Measurements from ENCODE around the gene HOXA2.

HOXA2 gene

DNA sequence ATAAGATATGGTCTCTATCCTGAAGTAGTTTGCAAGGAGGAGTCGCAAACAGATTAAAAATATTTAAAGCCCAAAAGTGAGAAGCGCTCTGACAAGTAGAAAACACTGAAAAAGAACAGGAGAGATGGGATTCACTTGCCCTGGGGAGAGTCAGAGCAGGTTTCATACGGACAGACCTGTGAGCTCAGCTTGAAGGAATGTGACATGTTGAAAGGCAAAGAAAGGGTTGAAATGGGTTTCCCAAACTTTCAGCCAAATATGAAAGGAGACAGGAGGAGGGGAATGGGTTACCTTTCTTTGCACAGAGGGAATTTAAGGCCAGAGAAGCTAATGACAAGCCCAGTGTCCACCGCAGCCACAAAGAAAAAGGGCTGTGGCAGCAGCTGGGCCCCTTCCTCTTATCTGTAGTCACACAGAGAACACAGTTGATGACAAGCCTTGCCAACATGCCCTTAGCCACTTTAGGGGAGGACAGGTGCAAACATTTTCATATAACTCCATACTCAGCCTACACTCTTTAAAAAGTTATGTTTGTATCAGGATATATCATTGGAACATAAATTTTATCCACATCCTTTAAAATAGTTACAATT is 21.5 kb downstream of the HOXA2 start:
- TF ChIP-seq, protein P1, sequence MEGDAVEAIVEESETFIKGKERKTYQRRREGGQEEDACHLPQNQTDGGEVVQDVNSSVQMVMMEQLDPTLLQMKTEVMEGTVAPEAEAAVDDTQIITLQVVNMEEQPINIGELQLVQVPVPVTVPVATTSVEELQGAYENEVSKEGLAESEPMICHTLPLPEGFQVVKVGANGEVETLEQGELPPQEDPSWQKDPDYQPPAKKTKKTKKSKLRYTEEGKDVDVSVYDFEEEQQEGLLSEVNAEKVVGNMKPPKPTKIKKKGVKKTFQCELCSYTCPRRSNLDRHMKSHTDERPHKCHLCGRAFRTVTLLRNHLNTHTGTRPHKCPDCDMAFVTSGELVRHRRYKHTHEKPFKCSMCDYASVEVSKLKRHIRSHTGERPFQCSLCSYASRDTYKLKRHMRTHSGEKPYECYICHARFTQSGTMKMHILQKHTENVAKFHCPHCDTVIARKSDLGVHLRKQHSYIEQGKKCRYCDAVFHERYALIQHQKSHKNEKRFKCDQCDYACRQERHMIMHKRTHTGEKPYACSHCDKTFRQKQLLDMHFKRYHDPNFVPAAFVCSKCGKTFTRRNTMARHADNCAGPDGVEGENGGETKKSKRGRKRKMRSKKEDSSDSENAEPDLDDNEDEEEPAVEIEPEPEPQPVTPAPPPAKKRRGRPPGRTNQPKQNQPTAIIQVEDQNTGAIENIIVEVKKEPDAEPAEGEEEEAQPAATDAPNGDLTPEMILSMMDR (IDR thresholded peaks at IDR 0.05; ENCODE audit: insufficient read depth, low read depth, low read length, missing control alignments): no peak
- DNase-seq (ENCODE audit: low read depth): no peak
- H3K4me3 ChIP-seq (ENCODE audit: low read depth, low read length): no peak overlapping the region

DNA sequence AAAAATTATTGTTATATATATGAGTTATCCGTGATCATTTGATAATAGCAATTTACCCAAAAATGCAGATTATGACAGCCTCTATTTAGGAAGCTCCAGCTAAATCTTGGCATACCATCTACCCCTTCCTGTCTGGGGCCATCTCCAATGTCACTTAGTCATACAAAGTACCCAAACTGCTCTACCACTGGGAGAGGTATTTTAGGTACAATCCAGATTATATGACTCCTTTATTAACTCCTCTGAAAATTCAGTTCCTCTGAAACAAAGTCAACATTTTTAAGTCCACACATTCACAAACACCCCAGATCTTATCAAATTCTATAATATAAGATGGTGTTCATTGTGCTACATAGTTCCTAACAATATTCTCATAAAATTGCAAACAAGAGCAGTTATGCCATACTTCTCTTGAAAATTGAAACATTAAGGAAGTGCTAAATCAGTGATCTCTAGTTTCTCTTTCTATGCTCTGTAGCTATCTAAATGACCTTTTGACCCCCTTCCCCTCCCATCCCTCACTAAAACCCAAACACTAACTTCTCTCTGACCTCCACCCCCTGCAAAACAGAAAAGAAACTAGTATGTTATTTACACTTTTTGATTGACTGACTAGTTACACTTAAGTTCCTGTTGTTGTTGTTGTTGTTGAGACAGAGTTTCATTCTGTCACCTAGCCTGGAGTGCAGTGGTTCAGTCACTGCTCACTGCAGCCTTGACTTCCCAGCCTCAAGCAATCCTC is 23.1 kb downstream of the HOXA2 start:
- no peak overlapping the region for H3K4me3 ChIP-seq (ENCODE audit: low read depth, low read length)
- TF ChIP-seq, protein P1 (IDR thresholded peaks at IDR 0.05; ENCODE audit: insufficient read depth, low read depth, low read length, missing control alignments): no peak
- DNase-seq (ENCODE audit: low read depth): peak; percentile 43

DNA sequence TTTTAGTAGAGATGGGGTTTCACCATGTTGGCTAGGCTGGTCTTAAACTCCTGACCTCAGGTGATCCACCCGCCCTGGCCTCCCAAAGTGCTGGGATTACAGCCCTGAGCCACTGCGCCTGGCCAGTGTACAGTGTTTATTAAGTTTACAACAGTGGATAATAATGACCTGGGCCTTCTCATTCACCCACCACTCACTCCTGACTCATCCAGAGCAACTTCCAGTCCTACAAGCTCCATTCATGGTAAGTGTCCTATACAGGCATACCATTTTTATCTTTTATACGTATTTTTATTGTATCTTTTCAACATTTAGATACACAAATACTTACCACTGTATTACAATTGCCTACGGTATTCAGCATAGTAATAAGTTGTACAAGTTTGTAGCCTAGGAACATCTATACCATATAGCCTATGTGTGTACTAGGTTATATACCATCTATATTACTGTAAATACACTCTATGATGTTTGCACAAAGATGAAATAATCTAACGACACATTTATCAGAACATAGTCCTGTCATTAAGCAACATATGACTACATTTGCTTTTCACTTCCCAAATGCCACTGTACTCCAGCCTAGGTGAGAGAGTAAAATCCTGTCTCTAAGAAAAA is 23.8 kb downstream of the HOXA2 start:
- TF ChIP-seq, protein P1 (IDR thresholded peaks at IDR 0.05; ENCODE audit: insufficient read depth, low read depth, low read length, missing control alignments): no peak
- H3K4me3 ChIP-seq (ENCODE audit: low read depth, low read length): no peak overlapping the region
- no peak for DNase-seq (ENCODE audit: low read depth)

DNA sequence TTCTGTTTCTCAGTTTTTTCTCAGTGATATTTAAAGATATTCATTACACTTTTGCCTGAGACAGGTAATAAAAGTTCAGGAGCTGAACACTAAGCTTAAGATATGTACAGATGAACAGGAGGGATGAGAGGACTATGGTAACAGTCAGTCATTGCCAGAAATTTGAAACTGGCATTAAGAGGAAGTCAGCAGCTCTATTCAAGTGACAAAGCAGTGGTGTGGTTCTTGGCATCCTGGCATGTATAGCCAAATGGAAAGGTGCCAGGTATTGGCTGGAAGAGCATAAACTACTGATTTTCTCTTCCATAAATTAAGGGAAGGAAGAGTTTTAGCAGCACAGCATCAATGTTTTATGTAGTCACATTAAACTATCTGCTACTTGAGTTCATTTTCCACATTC is 29.4 kb downstream of the HOXA2 start:
- DNase-seq (ENCODE audit: low read depth): no peak
- TF ChIP-seq, protein P1 (IDR thresholded peaks at IDR 0.05; ENCODE audit: insufficient read depth, low read depth, low read length, missing control alignments): no peak

DNA sequence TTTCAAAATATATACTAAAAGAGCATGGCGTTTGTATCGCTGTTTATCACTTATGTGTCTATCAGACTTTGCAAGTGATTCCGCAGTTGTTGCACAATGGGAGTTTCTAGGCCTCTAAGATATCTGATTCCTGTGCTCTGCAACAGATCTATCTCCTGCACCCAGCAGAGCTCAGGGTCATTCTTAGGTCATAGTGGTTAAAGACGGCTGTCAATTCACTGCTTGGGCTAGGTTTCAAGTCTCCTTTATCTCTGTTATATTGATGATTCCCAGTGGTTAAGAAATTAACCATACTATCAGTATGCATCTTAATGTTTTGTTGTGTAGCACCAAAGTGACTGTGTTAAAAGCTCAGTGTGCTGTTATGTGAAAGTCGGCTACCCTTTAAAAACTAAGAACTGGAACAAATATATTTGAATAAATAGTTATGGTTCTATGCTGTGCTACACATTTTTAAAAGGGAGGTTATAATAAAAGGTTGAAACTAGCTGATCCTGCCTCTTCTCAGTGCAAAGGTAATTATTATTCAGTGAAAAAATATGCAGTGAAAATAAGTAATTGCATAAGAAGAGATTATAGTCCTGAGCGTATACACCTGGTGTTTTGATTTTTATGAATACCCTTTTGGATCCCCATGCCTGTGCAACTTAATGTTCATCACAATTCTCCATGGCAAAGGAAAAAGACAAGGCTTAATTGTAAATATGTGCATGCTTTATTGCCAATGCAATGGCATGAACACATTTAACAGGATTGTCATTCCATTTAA is 30.7 kb downstream of the HOXA2 start:
- TF ChIP-seq, protein P1 (IDR thresholded peaks at IDR 0.05; ENCODE audit: insufficient read depth, low read depth, low read length, missing control alignments): no peak
- no peak overlapping the region for H3K4me3 ChIP-seq (ENCODE audit: low read depth, low read length)
- peak; percentile 14 for DNase-seq (ENCODE audit: low read depth)

More for the DNA sequence above, 29.4 kb downstream of the HOXA2 start:
- H3K4me3 ChIP-seq (ENCODE audit: low read depth, low read length): no peak overlapping the region

DNA sequence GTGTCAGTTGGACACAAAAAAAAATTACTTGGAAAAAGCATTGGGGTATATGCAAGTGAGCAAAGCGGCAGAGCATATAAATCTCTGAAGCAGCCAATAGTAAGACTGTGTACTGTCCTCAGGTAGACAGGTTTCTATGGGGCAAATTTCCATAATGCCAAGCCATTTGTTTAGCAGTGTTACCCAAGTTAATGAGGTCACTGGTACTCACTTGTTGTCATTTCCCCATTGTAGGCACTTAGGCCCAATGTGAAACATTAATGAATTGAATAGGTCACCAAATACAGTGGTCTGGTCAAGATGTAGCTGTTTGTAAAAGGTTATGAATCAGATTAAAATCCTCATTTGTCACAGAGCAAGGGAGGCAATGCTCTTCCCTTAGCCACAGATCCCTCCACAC is 34.2 kb downstream of the HOXA2 start:
- DNase-seq (ENCODE audit: low read depth): no peak

More for the DNA sequence above, 34.2 kb downstream of the HOXA2 start:
- H3K4me3 ChIP-seq (ENCODE audit: low read depth, low read length): no peak overlapping the region
- TF ChIP-seq, protein P1 (IDR thresholded peaks at IDR 0.05; ENCODE audit: insufficient read depth, low read depth, low read length, missing control alignments): no peak

All from GM12865 (cell line).